ENCODE results near the gene NDUFV3.
A peak's percentile ranks its signal among the peaks of the same experiment; 100 is the strongest.
"Not testable (repeated sequence)": the region's sequence is repeated elsewhere in the genome, so short reads cannot be mapped to it uniquely, and the experiment has no call there.

NDUFV3 gene

GRCh38 chr21:42860345-42860744, 32.8 kb upstream of the NDUFV3 start:
- TF ChIP-seq JUND (IDR thresholded peaks at IDR 0.05; ENCODE audit: low read depth), result no peak
- in situ Hi-C loops (cut with HindIII; ENCODE audit: low pct_unique_long_range_greater_than_20kb, low sequenced_read_pairs), result no loop called here
- DNase-seq (ENCODE audit: low read depth in 1 of 2, low spot score in 1 of 2), result no peak

DNA sequence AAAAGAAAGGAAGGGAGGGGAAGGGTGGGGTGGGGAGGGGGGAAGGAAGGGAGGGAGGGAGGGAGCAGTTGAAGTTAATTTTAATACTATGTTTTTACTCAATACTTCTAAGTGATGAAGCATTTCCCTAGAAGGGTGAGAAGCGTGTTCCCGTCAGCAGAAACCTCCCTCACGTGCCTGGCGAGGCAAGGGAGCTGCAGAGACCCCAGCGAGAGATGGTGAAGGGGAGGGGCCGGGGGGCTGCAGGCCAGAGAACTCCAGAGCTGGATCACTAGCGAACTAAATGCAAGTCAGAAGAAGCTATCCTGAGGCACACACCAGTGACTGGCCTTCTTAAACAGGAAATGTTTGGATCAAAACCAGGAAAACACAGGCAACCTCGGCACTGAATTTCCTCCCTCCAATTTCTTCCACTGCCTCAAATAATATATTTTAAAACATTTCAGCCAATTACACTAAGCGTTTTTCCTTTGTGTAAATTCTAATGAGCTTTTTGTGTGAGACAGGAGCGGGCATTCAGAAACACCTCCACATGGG, 31.7 kb upstream of the NDUFV3 start:
- in situ Hi-C loops (cut with HindIII; ENCODE audit: low pct_unique_long_range_greater_than_20kb, low sequenced_read_pairs), result no loop called here
- DNase-seq (ENCODE audit: low read depth in 1 of 2, low spot score in 1 of 2), result no peak
- TF ChIP-seq JUND (IDR thresholded peaks at IDR 0.05; ENCODE audit: low read depth), result no peak

- no peak for TF ChIP-seq JUND (IDR thresholded peaks at IDR 0.05; ENCODE audit: low read depth)
- no peak for DNase-seq (ENCODE audit: low read depth in 1 of 2, low spot score in 1 of 2)
- in situ Hi-C loops (cut with HindIII; ENCODE audit: low pct_unique_long_range_greater_than_20kb, low sequenced_read_pairs), result no loop called here
Observed at GRCh38 chr21:42861848-42862400, 31.2 kb upstream of the NDUFV3 start.

DNA sequence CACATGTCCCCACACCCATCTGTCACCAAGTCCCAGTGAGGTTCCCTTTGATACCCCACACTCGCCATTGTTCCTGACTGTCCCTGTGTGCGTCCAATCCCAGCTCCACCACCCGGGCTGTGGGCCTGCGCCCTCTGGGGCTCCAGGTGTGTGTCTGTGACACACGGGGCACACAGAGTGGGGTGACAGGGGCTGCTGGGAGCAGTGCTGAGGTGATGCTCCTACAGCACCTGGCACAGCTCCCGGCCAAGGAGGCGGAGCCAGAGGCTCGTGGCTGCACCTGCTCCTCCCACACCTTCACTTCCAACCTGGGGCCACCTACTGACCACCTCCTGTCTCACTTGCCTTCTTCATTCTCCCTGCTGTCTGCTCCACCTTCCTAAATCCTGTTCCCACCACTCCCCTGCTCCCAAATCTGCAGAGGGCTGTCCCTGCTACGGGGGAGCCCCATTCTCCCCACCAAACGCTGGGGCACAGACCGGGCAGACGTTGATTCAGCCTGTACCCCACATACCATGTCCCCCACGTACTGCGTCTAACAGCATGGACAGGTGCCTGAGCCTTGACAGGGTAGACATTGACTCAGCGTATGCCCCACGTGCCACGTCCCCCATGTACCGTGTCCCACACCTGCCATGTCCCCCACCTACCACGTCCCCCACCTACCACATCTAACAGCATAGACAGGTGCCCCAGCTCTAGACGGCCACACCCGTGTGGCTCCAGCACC, 30.2 kb upstream of the NDUFV3 start:
- TF ChIP-seq JUND (IDR thresholded peaks at IDR 0.05; ENCODE audit: low read depth), result no peak
- in situ Hi-C loops (cut with HindIII; ENCODE audit: low pct_unique_long_range_greater_than_20kb, low sequenced_read_pairs), result no loop called here

DNA sequence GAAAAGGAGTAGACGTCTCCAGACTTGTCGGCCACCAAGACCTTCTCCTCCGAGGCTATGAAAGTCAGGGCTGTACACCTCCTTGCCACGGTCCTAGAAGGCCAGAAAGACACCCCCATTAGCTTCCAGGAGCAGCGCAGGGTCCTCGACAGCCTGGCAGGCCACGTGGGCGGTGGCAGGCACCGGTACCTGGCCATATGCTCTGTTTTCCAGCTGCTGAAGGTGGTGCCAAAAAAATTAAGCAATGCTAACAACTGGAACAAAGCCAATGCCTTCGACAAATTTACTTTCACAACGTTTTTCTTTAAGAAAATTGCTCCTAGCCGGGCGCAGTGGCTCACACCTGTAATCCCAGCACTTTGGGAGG, 29.6 kb upstream of the NDUFV3 start:
- in situ Hi-C loops (cut with HindIII; ENCODE audit: low pct_unique_long_range_greater_than_20kb, low sequenced_read_pairs), result no loop called here
- DNase-seq (ENCODE audit: low read depth in 1 of 2, low spot score in 1 of 2), result no peak
- no peak for TF ChIP-seq JUND (IDR thresholded peaks at IDR 0.05; ENCODE audit: low read depth)

More for the DNA sequence above, 30.2 kb upstream of the NDUFV3 start:
- DNase-seq (ENCODE audit: low read depth in 1 of 2, low spot score in 1 of 2), result peak in 1 of 2 experiments; percentile 52

- no peak for TF ChIP-seq JUND (IDR thresholded peaks at IDR 0.05; ENCODE audit: low read depth)
- no peak for DNase-seq (ENCODE audit: low read depth in 1 of 2, low spot score in 1 of 2)
- in situ Hi-C loops (cut with HindIII; ENCODE audit: low pct_unique_long_range_greater_than_20kb, low sequenced_read_pairs), result no loop called here
Observed at GRCh38 chr21:42864286-42864685, 28.8 kb upstream of the NDUFV3 start.

- DNase-seq (ENCODE audit: low read depth in 1 of 2, low spot score in 1 of 2), result no peak
- no peak for TF ChIP-seq JUND (IDR thresholded peaks at IDR 0.05; ENCODE audit: low read depth)
- in situ Hi-C loops (cut with HindIII; ENCODE audit: low pct_unique_long_range_greater_than_20kb, low sequenced_read_pairs), result no loop called here
Observed at GRCh38 chr21:42864815-42865775, 28.0 kb upstream of the NDUFV3 start.

DNA sequence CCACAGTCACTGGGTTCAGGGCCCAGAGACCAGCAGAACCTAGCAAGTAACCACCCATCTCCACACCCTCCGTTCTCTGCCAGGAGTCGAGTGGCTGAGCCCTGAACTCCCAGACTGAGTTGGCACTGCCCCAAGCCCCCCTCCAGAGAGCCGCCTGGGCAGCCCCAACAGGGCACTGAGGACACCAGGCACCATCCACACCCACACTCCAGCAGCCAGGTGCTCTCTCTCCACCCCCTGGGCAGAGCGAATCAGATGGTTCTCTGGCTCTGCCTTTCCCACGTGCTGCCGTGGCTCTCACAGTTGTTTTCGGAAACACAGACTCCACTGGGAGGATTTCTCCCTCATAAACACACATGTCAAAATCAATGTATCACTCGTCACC, 27.3 kb upstream of the NDUFV3 start:
- in situ Hi-C loops (cut with HindIII; ENCODE audit: low pct_unique_long_range_greater_than_20kb, low sequenced_read_pairs), result no loop called here
- no peak for DNase-seq (ENCODE audit: low read depth in 1 of 2, low spot score in 1 of 2)
- TF ChIP-seq JUND (IDR thresholded peaks at IDR 0.05; ENCODE audit: low read depth), result no peak

DNA sequence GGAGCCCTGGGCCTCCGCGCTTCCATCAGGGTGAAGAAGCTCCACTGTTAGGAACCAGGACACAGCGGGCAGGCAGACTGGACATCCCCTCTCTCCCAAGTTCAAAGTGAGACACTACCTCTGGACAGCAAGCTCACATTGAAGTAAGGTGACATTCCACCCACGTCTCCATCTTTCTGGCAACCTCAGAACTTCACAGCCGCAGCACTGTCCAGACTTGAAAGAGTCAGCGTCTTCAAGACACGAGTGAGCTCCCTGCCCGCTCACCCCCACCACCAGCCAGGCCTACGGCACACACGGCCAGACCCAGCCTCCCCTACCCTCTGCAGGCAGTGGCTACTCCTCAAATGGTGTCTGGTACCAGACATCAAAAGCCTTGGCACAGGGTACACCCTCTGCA, 24.9 kb upstream of the NDUFV3 start:
- DNase-seq (ENCODE audit: low read depth in 1 of 2, low spot score in 1 of 2), result no peak
- no peak for TF ChIP-seq JUND (IDR thresholded peaks at IDR 0.05; ENCODE audit: low read depth)
- in situ Hi-C loops (cut with HindIII; ENCODE audit: low pct_unique_long_range_greater_than_20kb, low sequenced_read_pairs), result no loop called here

- no peak for DNase-seq (ENCODE audit: low read depth in 1 of 2, low spot score in 1 of 2)
- TF ChIP-seq JUND (IDR thresholded peaks at IDR 0.05; ENCODE audit: low read depth), result no peak
- in situ Hi-C loops (cut with HindIII; ENCODE audit: low pct_unique_long_range_greater_than_20kb, low sequenced_read_pairs), result no loop called here
Observed at GRCh38 chr21:42873096-42873495, 20.0 kb upstream of the NDUFV3 start.

- DNase-seq (ENCODE audit: low read depth in 1 of 2, low spot score in 1 of 2); in situ Hi-C loops (cut with HindIII; ENCODE audit: low pct_unique_long_range_greater_than_20kb, low sequenced_read_pairs): not testable (repeated sequence)
Observed at GRCh38 chr21:42875811-42876210, 17.3 kb upstream of the NDUFV3 start.

GRCh38 chr21:42878678-42878992, 14.5 kb upstream of the NDUFV3 start:
- TF ChIP-seq JUND (IDR thresholded peaks at IDR 0.05; ENCODE audit: low read depth), result no peak

More at GRCh38 chr21:42878678-42878992, 14.5 kb upstream of the NDUFV3 start:
- in situ Hi-C loops (cut with HindIII; ENCODE audit: low pct_unique_long_range_greater_than_20kb, low sequenced_read_pairs), result no loop called here
- DNase-seq (ENCODE audit: low read depth in 1 of 2, low spot score in 1 of 2), result no peak
